Measurements from ENCODE around the gene PRKACA.
"Not testable (repeated sequence)": the region's sequence is repeated elsewhere in the genome, so short reads cannot be mapped to it uniquely, and the experiment has no call there.

Gene PRKACA

GRCh38 chr19:14048443-14049153 lies 69.0 kb downstream of the PRKACA start:
- peak; percentile 32 for DNase-seq (ENCODE audit: low spot score)

DNA sequence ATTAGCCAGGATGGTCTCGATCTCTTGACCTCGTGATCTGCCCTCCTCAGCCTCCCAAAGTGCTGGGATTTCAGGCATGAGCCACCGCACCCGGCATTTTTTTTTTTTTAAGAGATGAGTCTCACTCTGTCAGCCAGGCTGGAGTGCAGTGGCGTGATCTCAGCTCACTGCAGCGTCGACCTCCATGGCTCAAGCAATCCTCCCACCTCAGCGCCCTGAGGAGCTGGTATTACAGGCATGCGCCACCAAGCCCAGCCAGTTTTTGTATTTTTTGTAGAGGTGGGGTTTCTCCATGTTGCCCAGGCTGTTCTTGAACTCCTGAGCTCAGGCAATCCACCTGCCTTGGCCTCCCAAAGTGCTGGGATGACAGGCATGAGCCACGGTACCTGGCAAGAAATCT lies 69.7 kb downstream of the PRKACA start:
- DNase-seq (ENCODE audit: low spot score), result not testable (repeated sequence)

GRCh38 chr19:14042659-14043608 lies 74.6 kb downstream of the PRKACA start:
- peak; percentile 56 for DNase-seq (ENCODE audit: low spot score)

All from kidney tubule cell (primary cell).